ENCODE results near the gene DCUN1D1. TPM values are rescaled to one million over a fixed set of nuclear protein-coding genes. Genes with fewer than 3 reads are reported as not detected.

Gene DCUN1D1
- total RNA-seq, 1 experiment from 2014 or later: 71.7 TPM

DNA sequence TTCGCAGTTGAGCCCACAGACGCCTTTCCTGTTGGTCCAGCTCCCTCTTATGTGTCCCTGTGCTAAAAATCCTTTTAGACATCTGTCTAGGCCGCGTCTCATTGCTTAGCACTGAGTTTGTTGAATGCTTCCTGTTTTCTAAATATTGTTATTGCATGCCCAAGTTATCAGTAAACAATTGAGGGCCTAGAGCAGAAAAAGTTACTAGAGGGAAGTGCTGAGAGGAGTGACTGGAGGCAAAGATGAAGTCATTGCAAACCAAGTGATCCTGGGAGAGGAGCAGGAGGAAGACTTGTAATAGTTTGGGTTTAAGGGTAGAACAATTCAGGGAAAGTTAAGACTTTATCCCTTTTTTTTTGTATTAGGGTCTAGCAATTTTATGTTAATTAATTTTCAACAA lies 88.1 kb downstream of the DCUN1D1 start:
- H2BK120ac ChIP-seq (ENCODE audit: low read depth, low read length, poor library complexity, severe bottlenecking): no peak overlapping the region
- no peaks in the 10 kb centered on the region for H3K23me2 ChIP-seq (ENCODE audit: insufficient read length, low read depth, low read length, poor library complexity, severe bottlenecking)
- H3K4me1 Mint-ChIP-seq: no peaks in the 10 kb centered on the region
- no peak overlapping the region for H2AFZ ChIP-seq (ENCODE audit: low read length)
- H3K27me3 ChIP-seq (ENCODE audit: insufficient read depth, low read length): no peaks in the 10 kb centered on the region
- H3K56ac ChIP-seq (ENCODE audit: insufficient read length, low read depth, low read length): no peak overlapping the region
- H2BK5ac ChIP-seq (ENCODE audit: insufficient read length, low read length): no peak overlapping the region
- H4K91ac ChIP-seq (ENCODE audit: insufficient read length, low read depth, low read length): no peak overlapping the region
- no peak overlapping the region for H3K14ac ChIP-seq (ENCODE audit: insufficient read depth, low read length)
- H3K36me3 Mint-ChIP-seq (ENCODE audit: insufficient read depth in 1 of 3, low read depth in 3 of 3): no peaks in the 10 kb centered on the region; a peak in 2 of 7 replicates
- H3K4me2 ChIP-seq (ENCODE audit: insufficient read depth, insufficient read length, low read length): no peak overlapping the region
- H3T11ph ChIP-seq (ENCODE audit: low read length): no peak overlapping the region
- no peaks in the 10 kb centered on the region for H3K4me1 ChIP-seq (ENCODE audit: insufficient read depth, low read length)
- no peak overlapping the region for H2BK12ac ChIP-seq (ENCODE audit: insufficient read length, low read depth, low read length)
- no peaks in the 10 kb centered on the region for H3K79me2 ChIP-seq (ENCODE audit: insufficient read depth, low read length)
- H3K9ac ChIP-seq (ENCODE audit: extremely low read depth, insufficient read length, low read length): no peak overlapping the region
- no peak overlapping the region for H2BK15ac ChIP-seq (ENCODE audit: low read depth, low read length)
- H3K9me3 Mint-ChIP-seq: no peaks in the 10 kb centered on the region
- TF ChIP-seq, protein P1, sequence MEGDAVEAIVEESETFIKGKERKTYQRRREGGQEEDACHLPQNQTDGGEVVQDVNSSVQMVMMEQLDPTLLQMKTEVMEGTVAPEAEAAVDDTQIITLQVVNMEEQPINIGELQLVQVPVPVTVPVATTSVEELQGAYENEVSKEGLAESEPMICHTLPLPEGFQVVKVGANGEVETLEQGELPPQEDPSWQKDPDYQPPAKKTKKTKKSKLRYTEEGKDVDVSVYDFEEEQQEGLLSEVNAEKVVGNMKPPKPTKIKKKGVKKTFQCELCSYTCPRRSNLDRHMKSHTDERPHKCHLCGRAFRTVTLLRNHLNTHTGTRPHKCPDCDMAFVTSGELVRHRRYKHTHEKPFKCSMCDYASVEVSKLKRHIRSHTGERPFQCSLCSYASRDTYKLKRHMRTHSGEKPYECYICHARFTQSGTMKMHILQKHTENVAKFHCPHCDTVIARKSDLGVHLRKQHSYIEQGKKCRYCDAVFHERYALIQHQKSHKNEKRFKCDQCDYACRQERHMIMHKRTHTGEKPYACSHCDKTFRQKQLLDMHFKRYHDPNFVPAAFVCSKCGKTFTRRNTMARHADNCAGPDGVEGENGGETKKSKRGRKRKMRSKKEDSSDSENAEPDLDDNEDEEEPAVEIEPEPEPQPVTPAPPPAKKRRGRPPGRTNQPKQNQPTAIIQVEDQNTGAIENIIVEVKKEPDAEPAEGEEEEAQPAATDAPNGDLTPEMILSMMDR (conservative IDR thresholded peaks at IDR 0.05): no peak
- no peak overlapping the region for H2AK5ac ChIP-seq (ENCODE audit: insufficient read length, low read length)
- H3K18ac ChIP-seq (ENCODE audit: insufficient read length, low read depth, low read length): no peak overlapping the region
- H3K23ac ChIP-seq (ENCODE audit: insufficient read length, low read depth, low read length): no peak overlapping the region
- no peak overlapping the region for H3K27ac Mint-ChIP-seq
- DNase-seq: no peak
- no CpG with 5 or more reads among the region's 4 CpGs for WGBS (ENCODE audit: extremely low coverage, insufficient read length, low lambda C conversion rate)
- no peak overlapping the region for H4K5ac ChIP-seq (ENCODE audit: insufficient read length, low read depth, low read length)
- no peak overlapping the region for H4K8ac ChIP-seq (replicated peaks; ENCODE audit: insufficient read length, low read depth, low read length)
- no peak overlapping the region for H2BK20ac ChIP-seq (ENCODE audit: low read depth, low read length, poor library complexity, severe bottlenecking)
- no peak overlapping the region for H3K27ac ChIP-seq (ENCODE audit: insufficient read length, low read depth, low read length)
- no peak overlapping the region for H3K4me3 Mint-ChIP-seq
- no peaks in the 10 kb centered on the region for H3K79me1 ChIP-seq (ENCODE audit: insufficient read depth, low read depth, low read length, poor library complexity, severe bottlenecking)
- H3K4ac ChIP-seq (ENCODE audit: low read depth, low read length): no peak overlapping the region
- no peaks in the 10 kb centered on the region for H3K9me3 ChIP-seq (ENCODE audit: control insufficient read depth, low read depth, low read length)
- H4K20me1 ChIP-seq (ENCODE audit: control insufficient read depth, insufficient read depth, insufficient read length): no peaks in the 10 kb centered on the region
- no peaks in the 10 kb centered on the region for H3K27me3 Mint-ChIP-seq (ENCODE audit: low read depth)
